GM12878 (cell line): Measurements from ENCODE around the gene MAPKAP1. TPM values are rescaled to one million over a fixed set of nuclear protein-coding genes. Genes with fewer than 3 reads are reported as not detected.

Source experiments
- ATAC-seq: fragments of 200-7000 bp; cut with Tn5 transposase; 3 replicates; pipeline ENCODE4 v1.9.1; 2020; ENCODE audit warnings: mild to moderate bottlenecking, moderate library complexity
- BruUV-seq: library from RNA; stranded (reverse); fragments of 400-500 nt; replicated peaks from 2 replicates; lab custom pipeline; 2021; lab: Mats Ljungman, UMichigan
- CTCF ChIA-PET: fragments of 300-600 bp; sonication (Branson Sonifier 250); formaldehyde crosslinking; extraction: SDS; loops from one replicate; lab custom pipeline; 2021; ENCODE audit warnings: inconsistent platforms; lab: Yijun Ruan, JAX
- POLR2A ChIA-PET: fragments of 350-600 bp; formaldehyde crosslinking; extraction: SDS; loops from one replicate; lab custom pipeline; 2021; ENCODE audit warnings: inconsistent platforms; lab: Charles Lee
- RAD21 ChIA-PET: fragments of 300-600 bp; sonication (Branson Sonifier 250); formaldehyde crosslinking; loops from one replicate; lab custom pipeline; 2023; ENCODE audit warnings: antibody characterized with exemption; ENCODE audit not compliant: unreplicated experiment; lab: Charles Lee
- SMC1A ChIA-PET: fragments of 300-600 bp; sonication (Branson Sonifier 250); formaldehyde crosslinking; loops from one replicate; lab custom pipeline; 2023; ENCODE audit not compliant: unreplicated experiment, uncharacterized antibody; lab: Charles Lee
- DNase-seq: peaks from one replicate; pipeline ENCODE4 v3.0.0-alpha.2; 2011; ENCODE audit warnings: low read depth, low spot score
- FAIRE-seq: peaks from 3 replicates; lab custom pipeline; 2011; peaks lifted over from hg19 to GRCh38; lab: Jason Lieb, UNC
- H2AFZ ChIP-seq: 2 replicates; pipeline ENCODE4 v1.6.0; 2011; ENCODE audit warnings: low read depth, low read length, control low read depth; ENCODE audit not compliant: control insufficient read depth
- H3K27ac ChIP-seq: 2 replicates; pipeline ENCODE4 v1.5.1; 2011; ENCODE audit warnings: control low read depth; ENCODE audit not compliant: control insufficient read depth, insufficient read depth
- H3K27me3 ChIP-seq, 2 experiments: replicated peaks in 1 of 2; 2 replicates each; pipeline versions ENCODE4 v1.6.0 to v1.6.1; 2011; ENCODE audit warnings: low read length in 1 of 2; ENCODE audit not compliant: control insufficient read depth in 2 of 2, insufficient read depth in 2 of 2
- H3K36me3 ChIP-seq, 2 experiments: 2 replicates each; pipeline ENCODE4 v1.5.1; 2011; ENCODE audit warnings: low read length in 1 of 2; ENCODE audit not compliant: control insufficient read depth in 2 of 2, insufficient read depth in 2 of 2
- H3K4me1 ChIP-seq: 2 replicates; pipeline ENCODE4 v1.6.1; 2011; ENCODE audit warnings: mild to moderate bottlenecking, low read length, moderate library complexity, mixed read lengths; ENCODE audit not compliant: control insufficient read depth, insufficient read depth
- H3K4me2 ChIP-seq: 2 replicates; pipeline ENCODE4 v1.6.0; 2011; ENCODE audit warnings: control low read depth; ENCODE audit not compliant: control insufficient read depth, insufficient read depth
- H3K4me3 ChIP-seq: fragments of 200-600 bp; sonication (generic); 2 replicates; pipeline ENCODE4 v1.5.1; 2016
- H3K79me2 ChIP-seq: 2 replicates; pipeline ENCODE4 v1.6.0; 2011; ENCODE audit warnings: low read length; ENCODE audit not compliant: control insufficient read depth, insufficient read depth
- H3K9ac ChIP-seq: 2 replicates; pipeline ENCODE4 v1.8.0; 2011; ENCODE audit warnings: low read length, control low read depth, mixed read lengths; ENCODE audit not compliant: control insufficient read depth, insufficient read depth
- H3K9me3 ChIP-seq: replicated peaks from 3 replicates; pipeline ENCODE4 v1.5.1; 2011; ENCODE audit warnings: mild to moderate bottlenecking, low read length; ENCODE audit not compliant: control insufficient read depth, insufficient read depth
- H4K20me1 ChIP-seq: 2 replicates; pipeline ENCODE4 v1.6.0; 2011; ENCODE audit not compliant: control insufficient read depth, insufficient read depth
- BACH1 ChIP-seq: fragments of 450-650 bp; IDR thresholded peaks from 2 replicates; pipeline ENCODE4 v1.6.1; 2017; ENCODE audit warnings: mild to moderate bottlenecking, borderline replicate concordance
- BCL11A ChIP-seq: IDR thresholded peaks from 2 replicates; pipeline ENCODE4 v1.6.1; 2011; ENCODE audit warnings: low read depth, low read length
- FOS ChIP-seq: IDR thresholded peaks from 3 replicates; pipeline ENCODE4 v1.6.1; 2011; ENCODE audit warnings: borderline replicate concordance; ENCODE audit not compliant: insufficient read length; ENCODE audit errors: extremely low read depth
- IKZF2 ChIP-seq, 2 experiments: fragments of 450-650 bp; IDR thresholded peaks; 2 replicates each; pipeline ENCODE4 v1.6.1; 2017; ENCODE audit warnings: mild to moderate bottlenecking in 2 of 2, moderate library complexity in 2 of 2
- MAX ChIP-seq: IDR thresholded peaks from 2 replicates; pipeline ENCODE4 v1.6.1; 2012; ENCODE audit warnings: low read depth, low read length, improper control_type of control experiment
- MYC ChIP-seq: IDR thresholded peaks from 2 replicates; pipeline ENCODE4 v1.6.1; 2011; ENCODE audit warnings: mild to moderate bottlenecking, low read length, moderate library complexity, inconsistent platforms; ENCODE audit not compliant: insufficient read depth, insufficient replicate concordance, insufficient read length, severe bottlenecking
- SMARCA5 ChIP-seq: fragments of 450-650 bp; IDR thresholded peaks from 2 replicates; pipeline ENCODE4 v1.6.1; 2017; ENCODE audit warnings: mild to moderate bottlenecking
- SPI1 ChIP-seq: IDR thresholded peaks from 2 replicates; pipeline ENCODE4 v1.6.1; 2011; ENCODE audit warnings: low read depth, mild to moderate bottlenecking, low read length, moderate library complexity, borderline replicate concordance; ENCODE audit not compliant: insufficient read depth
- SREBF2 ChIP-seq: IDR thresholded peaks from 2 replicates; pipeline ENCODE4 v1.6.1; 2012; ENCODE audit warnings: mild to moderate bottlenecking, low read length
- STAT1 ChIP-seq: fragments of 450-650 bp; conservative IDR thresholded peaks from 2 replicates; pipeline ENCODE4 v1.6.1; 2014; ENCODE audit warnings: antibody characterized with exemption, mild to moderate bottlenecking
- USF1 ChIP-seq: IDR thresholded peaks from 2 replicates; pipeline ENCODE4 v1.6.1; 2011; ENCODE audit warnings: borderline replicate concordance, low read depth, mild to moderate bottlenecking, moderate library complexity, mixed read lengths, low read length; ENCODE audit not compliant: insufficient read depth; ENCODE audit errors: extremely low read length
- YBX1 ChIP-seq: fragments of 450-650 bp; IDR thresholded peaks from 2 replicates; pipeline ENCODE4 v1.6.1; 2016; ENCODE audit warnings: antibody characterized with exemption
- ZBED1 ChIP-seq: IDR thresholded peaks from 2 replicates; pipeline ENCODE4 v1.6.1; 2016; ENCODE audit warnings: borderline replicate concordance
- ZNF207 ChIP-seq: fragments of 450-650 bp; IDR thresholded peaks from 2 replicates; pipeline ENCODE4 v1.6.1; 2014; ENCODE audit warnings: antibody characterized with exemption, mild to moderate bottlenecking, borderline replicate concordance
- ZNF622 ChIP-seq: fragments of 450-650 bp; IDR thresholded peaks from 2 replicates; pipeline ENCODE4 v1.6.1; 2017; ENCODE audit warnings: mild to moderate bottlenecking, inconsistent platforms
- WGBS: methylation state at CpG from one replicate; pipeline ENCODE4 v1.1.6; 2016; ENCODE audit warnings: low lambda C conversion rate; ENCODE audit not compliant: insufficient replicate concordance, insufficient coverage; ENCODE audit errors: missing lambda C conversion rate; 5-methylcytosine and 5-hydroxymethylcytosine counted together
- in situ Hi-C: fragments of 300-500 bp; cut with MboI; formaldehyde crosslinking; loops from 9 replicates; pipeline ENCODE4 v1.14.3; 2018; ENCODE audit warnings: mixed read lengths
- intact Hi-C: fragments of 100-400 bp; cut with micrococcal nuclease; formaldehyde crosslinking; loops from one replicate; pipeline ENCODE4 v1.14.2; 2022; ENCODE audit not compliant: unreplicated experiment
- polyA plus RNA-seq, 11 experiments: library from polyadenylated mRNA; depleted of rRNA in 4 of 11; unstranded in 6 of 11; stranded (reverse) in 5 of 11; fragments of >200 nt; fragmentation: Nextera tagmentation in 4 of 11; fragmentation: Illumina TruSeq in 1 of 11; extraction: Ambion mirVana in 4 of 11; extraction: Trizol in 1 of 11; gene quantifications; 1 replicate in 1 of 11; 2 replicates in 10 of 11; pipeline versions ENCODE4 v1.2.1 to v1.2.3, GENCODE V29; 2011 to 2016; ENCODE audit warnings: inconsistent platforms in 2 of 11, missing spikeins in 2 of 11, low read depth in 1 of 11
- total RNA-seq, 4 experiments: library from RNA; depleted of rRNA in 3 of 4; stranded (reverse); fragments of >200 nt in 3 of 4; fragmentation: Illumina TruSeq in 1 of 4; extraction: Trizol in 1 of 4; gene quantifications; 2 replicates each; pipeline versions ENCODE4 v1.2.1 to v1.2.3, GENCODE V29; 2013 to 2021
- TF ChIP-seq, protein P1 (sequence below): fragments of 450-650 bp; IDR thresholded peaks from 2 replicates; pipeline ENCODE4 v1.6.1; 2017; ENCODE audit warnings: mild to moderate bottlenecking, moderate library complexity

Gene MAPKAP1
- total and polyA plus RNA-seq, 10 of the 15 experiments (the other 5 are each of a cell fraction or from before 2014, with no cell fraction given), result 5.1 to 188 (median 105) TPM

DNA sequence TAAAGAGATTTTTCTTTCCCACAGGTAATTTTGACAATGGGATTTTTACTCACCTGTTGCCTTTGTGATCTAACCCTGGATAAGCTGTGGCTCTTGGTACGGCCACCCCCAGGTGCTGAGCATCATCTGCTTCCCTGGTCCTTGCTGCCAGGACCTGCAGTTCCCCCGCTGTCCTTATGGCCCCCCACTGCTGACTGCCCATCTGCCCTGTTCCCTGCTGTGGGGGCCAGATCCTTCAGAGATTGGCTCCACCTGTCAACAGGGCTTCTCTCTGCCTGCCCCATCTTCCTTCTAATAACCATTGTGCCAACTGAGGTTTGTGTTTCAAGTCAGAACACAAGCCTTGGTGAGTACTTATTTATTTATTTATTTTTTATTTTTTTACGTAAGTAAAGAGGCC lies 183.3 kb downstream of the MAPKAP1 start:
- POLR2A ChIA-PET, result no interaction called here
- no peaks in the 10 kb centered on the region for H4K20me1 ChIP-seq
- no peak for TF ChIP-seq ZBED1
- TF ChIP-seq SREBF2, result no peak
- TF ChIP-seq FOS, result no peak
- TF ChIP-seq YBX1, result no peak
- no peak for TF ChIP-seq IKZF2 (IDR thresholded peaks at IDR 0.05)
- no peak for TF ChIP-seq ZNF622
- TF ChIP-seq BCL11A, result no peak
- no peak for TF ChIP-seq BACH1
- TF ChIP-seq, protein P1, sequence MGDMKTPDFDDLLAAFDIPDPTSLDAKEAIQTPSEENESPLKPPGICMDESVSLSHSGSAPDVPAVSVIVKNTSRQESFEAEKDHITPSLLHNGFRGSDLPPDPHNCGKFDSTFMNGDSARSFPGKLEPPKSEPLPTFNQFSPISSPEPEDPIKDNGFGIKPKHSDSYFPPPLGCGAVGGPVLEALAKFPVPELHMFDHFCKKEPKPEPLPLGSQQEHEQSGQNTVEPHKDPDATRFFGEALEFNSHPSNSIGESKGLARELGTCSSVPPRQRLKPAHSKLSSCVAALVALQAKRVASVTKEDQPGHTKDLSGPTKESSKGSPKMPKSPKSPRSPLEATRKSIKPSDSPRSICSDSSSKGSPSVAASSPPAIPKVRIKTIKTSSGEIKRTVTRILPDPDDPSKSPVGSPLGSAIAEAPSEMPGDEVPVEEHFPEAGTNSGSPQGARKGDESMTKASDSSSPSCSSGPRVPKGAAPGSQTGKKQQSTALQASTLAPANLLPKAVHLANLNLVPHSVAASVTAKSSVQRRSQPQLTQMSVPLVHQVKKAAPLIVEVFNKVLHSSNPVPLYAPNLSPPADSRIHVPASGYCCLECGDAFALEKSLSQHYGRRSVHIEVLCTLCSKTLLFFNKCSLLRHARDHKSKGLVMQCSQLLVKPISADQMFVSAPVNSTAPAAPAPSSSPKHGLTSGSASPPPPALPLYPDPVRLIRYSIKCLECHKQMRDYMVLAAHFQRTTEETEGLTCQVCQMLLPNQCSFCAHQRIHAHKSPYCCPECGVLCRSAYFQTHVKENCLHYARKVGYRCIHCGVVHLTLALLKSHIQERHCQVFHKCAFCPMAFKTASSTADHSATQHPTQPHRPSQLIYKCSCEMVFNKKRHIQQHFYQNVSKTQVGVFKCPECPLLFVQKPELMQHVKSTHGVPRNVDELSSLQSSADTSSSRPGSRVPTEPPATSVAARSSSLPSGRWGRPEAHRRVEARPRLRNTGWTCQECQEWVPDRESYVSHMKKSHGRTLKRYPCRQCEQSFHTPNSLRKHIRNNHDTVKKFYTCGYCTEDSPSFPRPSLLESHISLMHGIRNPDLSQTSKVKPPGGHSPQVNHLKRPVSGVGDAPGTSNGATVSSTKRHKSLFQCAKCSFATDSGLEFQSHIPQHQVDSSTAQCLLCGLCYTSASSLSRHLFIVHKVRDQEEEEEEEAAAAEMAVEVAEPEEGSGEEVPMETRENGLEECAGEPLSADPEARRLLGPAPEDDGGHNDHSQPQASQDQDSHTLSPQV, result no peak
- no peak for TF ChIP-seq MYC
- no peak for TF ChIP-seq SMARCA5
- no peak for TF ChIP-seq STAT1
- TF ChIP-seq MAX, result no peak
- no peak for TF ChIP-seq SPI1
- no peak for TF ChIP-seq USF1
- no peak for TF ChIP-seq ZNF207
- TF ChIP-seq, all 136 proteins: peak for 0
- intact Hi-C loops, result no loop called here
- Histone ChIP-seq H3K4me2 (no peak overlapping the region), H3K79me2 (no peaks in the 10 kb centered on the region; the same call in 1 of the 2 replicates), H3K36me3 (peaks cover 8 to 10% of the 10 kb centered on the region in 2 experiments; a peak in 3 of 4 replicates), H2AFZ (no peak overlapping the region), H3K9ac (no peak overlapping the region), H3K9me3 (no peaks in the 10 kb centered on the region), H3K4me1 (peaks cover 17% of the 10 kb centered on the region), H3K27me3 (no peaks in the 10 kb centered on the region), H3K4me3 (no peak overlapping the region), H3K27ac (no peak overlapping the region)
- FAIRE-seq (no peak), DNase-seq (no peak), ATAC-seq (no peak)
- SMC1A ChIA-PET, result interaction anchor here (1.0 to 13.5 kb wide), 3 partner anchors 10 to 15 kb away, joined by 3 to 88 read pairs (median 3); no protein-coding TSS in a partner anchor
- in situ Hi-C loops, result no loop called here
- CTCF ChIA-PET, result interaction anchor here (2.0 kb wide), 1 partner anchor 35 kb away, joined by 5 read pairs; no protein-coding TSS in a partner anchor
- RAD21 ChIA-PET, result interaction anchor here (1.3 kb wide), 1 partner anchor 116 kb away, joined by 4 read pairs; no protein-coding TSS in a partner anchor
- 91% methylated on average over 3 of the region's 3 CpGs for WGBS
- no TSS peak for BruUV-seq
